Thymus (tissue), 11 donors: ENCODE data around the gene MYADML2. TPM values are rescaled to one million over a fixed set of nuclear protein-coding genes. Genes with fewer than 3 reads are reported as not detected.
A peak's percentile ranks its signal among the peaks of the same experiment; 100 is the strongest.

Experiments used
- DNase-seq, 9 donors: peaks; one replicate each; pipeline ENCODE4 v3.0.0-alpha.2; 2013; ENCODE audit warnings: low spot score in 9 of 9, low read depth in 6 of 9, missing footprints in 1 of 9
- H3K27ac ChIP-seq, 2 donors: one replicate each; pipeline ENCODE4 v1.5.1; 2013; ENCODE audit warnings: control low read depth in 1 of 2, low read depth in 1 of 2, low read length in 1 of 2, mild to moderate bottlenecking in 1 of 2, moderate library complexity in 1 of 2
- H3K27me3 ChIP-seq, 2 donors: one replicate each; pipeline ENCODE4 v1.5.1; 2013; ENCODE audit warnings: low read length in 1 of 2; ENCODE audit not compliant: control insufficient read depth in 2 of 2, insufficient read depth in 1 of 2
- H3K36me3 ChIP-seq, 2 donors: one replicate each; pipeline ENCODE4 v1.5.1; 2013; ENCODE audit warnings: low read length in 1 of 2, mild to moderate bottlenecking in 1 of 2, moderate library complexity in 1 of 2; ENCODE audit not compliant: control insufficient read depth in 2 of 2, insufficient read depth in 2 of 2
- H3K4me1 ChIP-seq, 2 donors: one replicate each; pipeline ENCODE4 v1.5.1; 2013; ENCODE audit warnings: low read length in 2 of 2; ENCODE audit not compliant: control insufficient read depth in 2 of 2, insufficient read depth in 2 of 2
- H3K4me3 ChIP-seq, 2 donors: one replicate each; pipeline ENCODE4 v1.5.1; 2013; ENCODE audit warnings: low read length in 2 of 2, control low read depth in 1 of 2, mild to moderate bottlenecking in 1 of 2
- H3K9me3 ChIP-seq, 2 donors: one replicate each; pipeline ENCODE4 v1.5.1; 2013; ENCODE audit warnings: low read length in 1 of 2, mild to moderate bottlenecking in 1 of 2; ENCODE audit not compliant: control insufficient read depth in 2 of 2, insufficient read depth in 1 of 2
- WGBS: extraction: QIAGEN DNeasy Blood & Tissue Kit; methylation state at CpG from one replicate; pipeline ENCODE4 v1.1.7; 2013; 5-methylcytosine and 5-hydroxymethylcytosine counted together
- polyA plus RNA-seq: library from polyadenylated mRNA; stranded (reverse); fragments of 200-250 nt; gene quantifications from one replicate; pipeline ENCODE4 v1.2.3, GENCODE V29; 2013
- total RNA-seq: library from RNA; stranded (reverse); fragments of 120-200 nt; gene quantifications from one replicate; pipeline ENCODE4 v1.2.4, GENCODE V29; 2013
- donor health status: healthy.

The MYADML2 gene
- total and polyA plus RNA-seq, 2 donors, result 0.05 to 0.07 TPM

- peaks cover 11 to 72% of the 10 kb centered on the region in 2 donors for H3K27me3 ChIP-seq
- H3K9me3 ChIP-seq, result peaks cover 0 to 11% of the 10 kb centered on the region in 2 donors
- peaks cover 4 to 19% of the 10 kb centered on the region in 2 donors for H3K4me1 ChIP-seq
- WGBS, result 64% methylated on average over 30 of the region's 30 CpGs
- no peaks in the 10 kb centered on the region for H3K36me3 ChIP-seq
- no peak overlapping the region for H3K4me3 ChIP-seq
- no peak overlapping the region for H3K27ac ChIP-seq
- peak in 1 of 9 donors; percentile 53 for DNase-seq
Observed at GRCh38 chr17:81941484-81942166, 5.4 kb downstream of the MYADML2 start.

GRCh38 chr17:81940538-81941483, 6.2 kb downstream of the MYADML2 start:
- WGBS, result 97% methylated on average over 56 of the region's 56 CpGs
- Histone ChIP-seq H3K27ac (no peak overlapping the region), H3K27me3 (peaks cover 11 to 77% of the 10 kb centered on the region in 2 donors), H3K9me3 (peaks cover 0 to 14% of the 10 kb centered on the region in 2 donors), H3K36me3 (no peaks in the 10 kb centered on the region), H3K4me3 (no peak overlapping the region), H3K4me1 (peaks cover 5 to 22% of the 10 kb centered on the region in 2 donors)
- no peak for DNase-seq

- Histone ChIP-seq H3K27me3 (peaks cover 11 to 81% of the 10 kb centered on the region in 2 donors), H3K4me3 (no peak overlapping the region)
Observed at GRCh38 chr17:81939881-81940385, 7.1 kb downstream of the MYADML2 start.

GRCh38 chr17:81939218-81939617, 7.8 kb downstream of the MYADML2 start:
- H3K36me3 ChIP-seq, result no peaks in the 10 kb centered on the region
- H3K9me3 ChIP-seq, result peaks cover 0 to 14% of the 10 kb centered on the region in 2 donors
- H3K27ac ChIP-seq, result no peak overlapping the region
- 55% methylated on average over 15 of the region's 15 CpGs for WGBS
- H3K4me3 ChIP-seq, result no peak overlapping the region
- DNase-seq, result no peak
- H3K27me3 ChIP-seq, result peaks cover 11 to 76% of the 10 kb centered on the region in 2 donors
- peaks cover 5 to 22% of the 10 kb centered on the region in 2 donors for H3K4me1 ChIP-seq

More at GRCh38 chr17:81939881-81940385, 7.1 kb downstream of the MYADML2 start:
- Histone ChIP-seq H3K36me3 (no peaks in the 10 kb centered on the region), H3K9me3 (peaks cover 0 to 14% of the 10 kb centered on the region in 2 donors), H3K4me1 (peaks cover 5 to 22% of the 10 kb centered on the region in 2 donors), H3K27ac (no peak overlapping the region)
- no peak for DNase-seq
- WGBS, result 96% methylated on average over 21 of the region's 21 CpGs

GRCh38 chr17:81935709-81936084, 11.3 kb downstream of the MYADML2 start:
- WGBS, result 97% methylated on average over 6 of the region's 6 CpGs
- Histone ChIP-seq H3K9me3 (peaks cover 0 to 14% of the 10 kb centered on the region in 2 donors), H3K36me3 (no peaks in the 10 kb centered on the region), H3K27me3 (peaks cover 2 to 70% of the 10 kb centered on the region in 2 donors), H3K27ac (no peak overlapping the region), H3K4me3 (no peak overlapping the region), H3K4me1 (peaks cover 5 to 19% of the 10 kb centered on the region in 2 donors)
- no peak for DNase-seq

GRCh38 chr17:81934850-81935708, 12.0 kb downstream of the MYADML2 start:
- Histone ChIP-seq H3K27me3 (peaks cover 0 to 70% of the 10 kb centered on the region in 2 donors), H3K27ac (no peak overlapping the region), H3K9me3 (peaks cover 0 to 14% of the 10 kb centered on the region in 2 donors), H3K36me3 (no peaks in the 10 kb centered on the region), H3K4me3 (no peak overlapping the region), H3K4me1 (peaks cover 5 to 21% of the 10 kb centered on the region in 2 donors)
- DNase-seq, result no peak
- WGBS, result 96% methylated on average over 38 of the region's 38 CpGs

GRCh38 chr17:81934098-81934757, 12.8 kb downstream of the MYADML2 start:
- peaks cover 4 to 70% of the 10 kb centered on the region in 2 donors for H3K27me3 ChIP-seq
- H3K36me3 ChIP-seq, result no peaks in the 10 kb centered on the region
- H3K4me3 ChIP-seq, result no peak overlapping the region
- no peak overlapping the region for H3K27ac ChIP-seq
- DNase-seq, result no peak
- H3K4me1 ChIP-seq, result peaks cover 5 to 22% of the 10 kb centered on the region in 2 donors
- H3K9me3 ChIP-seq, result peaks cover 0 to 14% of the 10 kb centered on the region in 2 donors
- WGBS, result 91% methylated on average over 23 of the region's 23 CpGs

- H3K27me3 ChIP-seq, result peaks cover 14 to 70% of the 10 kb centered on the region in 2 donors
- H3K27ac ChIP-seq, result no peak overlapping the region
- no peaks in the 10 kb centered on the region for H3K36me3 ChIP-seq
- no peak for DNase-seq
- WGBS, result 80% methylated on average over 14 of the region's 14 CpGs
- peaks cover 9 to 29% of the 10 kb centered on the region in 2 donors for H3K4me1 ChIP-seq
- H3K4me3 ChIP-seq, result no peak overlapping the region
- H3K9me3 ChIP-seq, result peaks cover 0 to 13% of the 10 kb centered on the region in 2 donors
Observed at GRCh38 chr17:81933178-81933699, 13.8 kb downstream of the MYADML2 start.
